GM19467 (cell line): ENCODE results near the gene SMIM29.

Experiments used
- ATAC-seq: cut with Tn5 transposase; IDR thresholded peaks from one replicate; pipeline ENCODE4 v1.9.1; 2021; ENCODE audit warnings: mild to moderate bottlenecking, moderate library complexity; ENCODE audit not compliant: unreplicated experiment

The SMIM29 gene

GRCh38 chr6:34242252-34243130 is 6.3 kb downstream of the SMIM29 start:
- ATAC-seq: no peak

- ATAC-seq: no peak
Measured at GRCh38 chr6:34241351-34242215, 7.2 kb downstream of the SMIM29 start.

DNA sequence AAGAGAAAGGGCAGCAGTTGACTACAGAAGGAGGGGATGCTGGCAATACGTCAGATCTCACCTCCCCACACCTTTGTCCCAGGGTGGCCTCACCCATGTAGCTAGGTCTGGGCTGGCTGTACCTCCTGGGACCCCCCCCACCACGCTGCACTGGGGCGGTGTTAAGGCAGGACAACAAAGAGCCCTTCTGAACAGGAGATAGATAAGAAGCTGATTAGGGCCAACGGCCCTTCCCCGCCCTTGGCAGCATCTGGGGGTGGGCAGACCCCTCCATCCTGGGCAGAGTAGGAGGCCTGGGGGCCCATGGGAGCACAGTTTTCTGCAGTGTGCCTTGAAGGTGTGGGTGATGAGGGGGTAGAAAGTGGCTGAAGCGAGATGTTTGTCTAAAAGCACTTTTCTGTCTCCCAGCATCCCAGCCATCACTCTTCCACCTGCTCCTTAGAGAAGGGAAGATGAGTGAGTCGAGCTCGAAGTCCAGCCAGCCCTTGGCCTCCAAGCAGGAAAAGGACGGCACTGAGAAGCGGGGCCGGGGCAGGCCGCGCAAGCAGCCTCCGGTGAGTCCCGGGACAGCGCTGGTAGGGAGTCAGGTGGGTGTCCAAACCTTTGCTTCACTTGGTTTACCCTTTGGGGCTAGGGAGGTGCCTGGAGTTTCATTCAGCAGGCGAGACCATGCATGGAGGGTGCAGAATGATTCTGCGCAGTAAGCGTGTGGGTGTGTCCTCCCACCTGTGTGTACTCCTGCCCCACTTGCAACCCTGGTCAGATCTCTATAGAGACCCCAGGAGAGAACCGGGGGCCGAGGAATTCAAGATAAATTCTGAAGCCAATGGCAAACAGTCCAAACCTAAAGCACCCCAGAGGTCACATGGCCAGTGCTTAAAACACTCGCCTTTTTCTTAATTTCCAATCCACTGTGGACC is 8.2 kb downstream of the SMIM29 start:
- ATAC-seq: no peak

DNA sequence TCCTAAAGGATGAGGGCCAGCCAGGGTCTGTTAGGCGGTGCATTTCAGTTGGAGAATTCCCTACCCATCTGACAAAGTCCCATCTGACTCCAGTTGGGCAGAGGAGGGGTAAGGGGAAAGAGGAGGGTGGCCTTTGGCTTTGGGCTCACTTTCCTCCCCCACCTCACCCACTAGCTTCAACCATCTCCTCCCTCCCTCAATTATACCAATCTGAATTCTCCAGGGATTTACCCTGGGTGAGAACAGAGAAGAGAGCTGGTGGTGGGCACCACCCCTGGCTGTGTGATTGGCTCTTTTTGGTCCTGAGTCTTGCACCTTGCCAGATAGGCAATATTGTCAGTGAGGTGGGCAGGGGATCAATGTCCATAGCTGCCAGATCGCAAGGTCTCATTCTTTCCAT is 8.9 kb downstream of the SMIM29 start:
- no peak for ATAC-seq

GRCh38 chr6:34239500-34239825 is 9.3 kb downstream of the SMIM29 start:
- ATAC-seq: no peak

GRCh38 chr6:34238585-34239499 is 10.0 kb downstream of the SMIM29 start:
- no peak for ATAC-seq

DNA sequence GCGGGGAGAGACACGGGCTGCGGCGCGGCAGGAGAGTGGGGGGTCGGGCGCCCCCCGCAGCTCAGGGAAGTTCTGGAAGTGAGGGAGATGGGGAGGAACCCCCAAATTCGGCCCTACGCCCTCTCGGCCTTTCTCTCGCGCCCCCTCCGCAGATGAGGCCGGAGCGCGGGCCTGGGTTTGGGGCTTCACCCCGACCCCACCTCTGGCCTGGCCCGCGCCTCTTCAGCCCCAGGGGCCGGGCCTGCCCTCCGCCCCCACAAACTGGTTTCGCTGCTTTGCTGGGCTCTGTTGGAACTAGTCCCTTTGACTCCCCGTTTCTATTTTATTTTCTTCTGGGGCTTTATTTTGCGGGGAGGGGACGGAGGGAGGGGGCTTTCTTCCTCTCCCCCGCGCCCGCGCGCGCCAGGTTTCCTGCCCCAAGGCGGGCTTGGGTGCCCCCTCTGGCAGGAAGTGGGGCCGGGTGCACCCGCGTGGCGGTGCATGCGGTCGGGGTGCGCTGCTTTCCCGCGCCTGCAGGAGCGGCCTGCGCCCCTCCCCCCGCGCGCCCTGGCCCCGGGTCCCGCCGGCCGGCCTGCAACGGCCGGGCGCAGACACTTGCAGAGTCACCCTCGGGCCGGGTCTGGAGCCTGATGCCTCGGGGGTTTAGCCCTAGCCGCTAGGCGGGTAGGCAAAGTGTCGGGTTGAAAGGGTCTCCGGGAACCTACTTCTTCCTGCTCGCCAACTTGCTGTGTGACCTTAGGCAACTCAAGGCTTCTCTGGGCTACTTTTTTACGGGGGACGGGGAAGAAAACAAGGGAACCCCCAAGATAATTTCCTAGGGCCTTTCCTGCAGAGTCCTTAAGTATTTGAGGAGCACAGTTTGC is 10.9 kb downstream of the SMIM29 start:
- ATAC-seq: no peak

DNA sequence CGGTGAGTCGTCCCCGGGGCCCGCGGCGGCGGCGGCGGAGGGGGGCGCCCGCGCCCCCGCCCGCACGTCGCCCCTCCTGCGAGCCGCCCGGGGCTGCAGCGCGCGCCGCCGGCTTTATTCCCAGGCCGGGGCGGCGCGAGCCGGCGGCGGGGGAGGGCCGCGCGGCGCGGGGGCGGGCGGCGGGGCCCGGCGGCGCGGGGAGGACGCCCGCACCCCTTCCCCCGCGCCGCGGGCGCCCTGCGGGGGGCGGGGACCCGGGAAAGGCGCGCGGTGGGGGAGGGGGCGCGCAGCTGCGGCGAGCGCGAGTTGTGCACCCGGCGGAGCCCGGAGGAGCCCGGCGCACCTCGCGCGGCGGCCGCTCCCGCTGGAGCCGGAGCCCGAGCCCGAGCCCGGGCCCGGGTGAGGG is 11.5 kb downstream of the SMIM29 start:
- ATAC-seq: no peak

GRCh38 chr6:34236443-34237315 is 12.1 kb downstream of the SMIM29 start, which contains the start of gene HMGA1:
Gene HMGA1, plus strand, starts transcription at chr6:34236873. Its CDS starts 3,908 bp downstream, at chr6:34240781.
- ATAC-seq: peak; percentile 57

DNA sequence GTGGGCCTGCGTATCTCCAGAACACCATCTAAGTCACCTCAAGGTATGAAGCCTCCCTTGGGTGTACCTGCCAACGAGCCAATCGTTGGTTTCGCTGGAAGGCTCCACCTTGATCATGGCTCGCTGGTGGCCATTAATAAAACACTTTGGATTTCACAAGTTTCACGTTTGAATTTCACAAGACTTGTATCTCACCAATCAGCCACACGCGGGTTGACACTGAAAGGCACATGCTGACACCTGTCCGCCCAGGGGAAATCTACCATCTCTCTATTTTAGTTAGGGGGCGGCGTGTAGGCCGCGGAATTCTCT is 12.7 kb downstream of the SMIM29 start:
- no peak for ATAC-seq

DNA sequence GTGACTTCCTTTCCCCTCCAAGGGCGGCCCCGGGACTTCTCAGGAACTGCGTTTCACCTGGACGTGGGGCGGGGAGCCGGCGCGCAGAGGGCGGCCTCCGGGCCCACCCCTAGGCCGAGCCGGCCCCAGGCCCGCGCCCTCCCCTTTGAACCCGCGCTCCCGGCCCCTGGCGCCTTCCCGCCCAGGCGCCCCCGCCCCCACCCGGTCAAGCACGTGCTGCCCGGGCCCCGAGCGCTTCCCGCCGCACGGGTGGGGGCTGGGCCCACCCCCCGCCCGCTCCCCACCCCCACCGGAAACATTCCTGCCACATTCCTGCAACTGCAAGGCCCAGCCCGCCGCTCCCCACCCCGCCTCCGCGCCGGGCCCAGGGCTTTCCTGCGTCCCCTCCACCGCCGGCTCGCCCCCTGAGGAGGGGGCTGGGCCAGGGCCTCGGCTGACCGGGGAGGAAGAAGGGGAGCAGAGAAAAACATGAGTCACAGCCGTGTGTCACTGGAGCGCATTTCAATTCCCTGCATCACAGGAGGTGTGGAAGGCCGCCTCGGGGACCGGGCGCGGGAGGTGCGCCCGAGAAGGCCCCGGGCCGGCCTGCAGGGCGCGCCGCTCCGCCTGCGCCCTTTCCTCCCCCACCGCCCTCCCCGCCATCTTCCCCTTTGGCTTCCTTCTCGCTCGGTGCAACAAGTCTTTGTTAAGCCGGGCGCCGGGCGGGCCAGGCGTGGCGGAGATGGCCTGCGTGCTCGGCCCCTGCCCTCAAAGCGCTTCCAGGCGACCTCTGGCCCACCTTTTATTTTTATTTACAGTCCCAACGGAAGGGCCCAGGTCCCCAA is 13.3 kb downstream of the SMIM29 start:
- no peak for ATAC-seq

- ATAC-seq: no peak
Measured at GRCh38 chr6:34234667-34235306, 14.0 kb downstream of the SMIM29 start.

DNA sequence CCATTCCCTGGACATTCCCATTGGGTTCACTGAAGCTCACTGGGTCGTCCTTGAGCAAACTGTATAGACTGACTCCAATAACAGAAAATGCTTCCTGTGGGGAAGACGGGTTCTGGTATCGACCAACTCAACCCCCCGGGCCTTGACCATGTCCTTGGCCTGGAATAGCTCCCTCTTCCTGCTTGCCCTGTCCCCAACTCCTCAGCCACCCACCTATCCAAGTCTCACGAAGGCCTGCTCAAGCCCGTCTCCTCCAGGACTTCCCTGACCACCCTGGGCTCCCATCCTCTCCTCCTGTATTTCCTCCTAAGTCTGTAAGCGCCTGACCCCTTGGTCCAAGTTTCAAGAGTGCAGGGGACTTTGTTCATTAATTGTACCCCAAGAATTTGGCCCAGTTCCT is 14.9 kb downstream of the SMIM29 start:
- no peak for ATAC-seq

DNA sequence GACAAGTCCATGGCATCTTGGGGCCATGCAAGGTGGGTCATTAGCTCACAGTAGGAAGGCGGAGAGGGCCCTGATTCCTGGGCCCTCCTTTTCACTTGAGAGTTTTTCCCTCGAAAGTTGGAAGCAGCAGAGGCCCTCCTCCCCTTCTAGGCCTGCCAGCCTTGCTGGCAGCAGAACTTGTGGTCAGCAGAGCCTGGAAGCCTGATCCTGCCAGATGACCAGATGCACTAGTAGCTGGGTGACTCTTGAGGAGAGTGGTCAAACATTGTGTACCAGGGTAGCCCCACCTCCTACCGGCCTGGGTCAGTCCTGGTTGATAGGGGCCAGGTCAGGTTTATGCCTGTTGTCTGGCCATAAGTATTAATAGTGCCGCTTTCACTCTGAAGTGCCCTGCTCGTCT is 15.9 kb downstream of the SMIM29 start:
- ATAC-seq: no peak

DNA sequence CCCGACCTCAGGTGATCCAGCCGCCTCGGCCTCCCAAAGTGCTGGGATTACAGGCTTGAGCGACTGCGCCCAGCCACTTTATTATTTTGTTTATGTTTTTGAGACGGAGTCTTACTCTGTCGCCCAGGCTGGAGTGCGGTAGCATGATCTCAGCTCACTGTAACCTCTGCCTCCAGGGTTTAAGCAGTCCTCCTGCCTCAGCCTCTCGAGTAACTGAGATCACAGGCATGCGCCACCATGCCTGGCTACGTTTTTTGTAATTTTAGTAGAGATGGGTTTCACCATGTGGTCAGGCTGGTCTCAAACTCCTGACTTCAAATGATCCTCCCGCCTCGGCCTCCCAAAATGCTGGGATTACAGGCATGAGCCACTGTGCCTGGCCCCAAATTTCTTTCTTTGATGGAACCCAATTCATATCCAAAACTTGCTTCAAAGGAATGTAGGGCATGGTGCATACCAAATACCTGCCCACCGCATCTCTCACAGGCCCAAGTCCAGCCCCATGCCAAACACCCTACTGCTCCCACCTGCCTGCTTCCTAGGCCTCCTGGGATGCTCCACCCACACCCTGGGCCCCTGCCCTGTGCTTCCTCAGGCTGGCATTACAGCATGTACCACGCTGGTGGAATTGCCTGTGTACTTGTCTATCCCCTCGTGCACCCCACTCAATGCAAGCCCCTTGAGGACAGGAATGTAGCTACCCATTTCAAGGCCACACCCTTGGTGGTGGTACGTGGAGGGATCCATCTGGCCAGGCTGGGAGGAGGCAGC is 17.1 kb downstream of the SMIM29 start:
- ATAC-seq: no peak
